Endothelial cell (in vitro differentiated cells): ENCODE data around the gene KLF8. TPM values are rescaled to one million over a fixed set of nuclear protein-coding genes. Genes with fewer than 3 reads are reported as not detected.
"Not testable (repeated sequence)": the region's sequence is repeated elsewhere in the genome, so short reads cannot be mapped to it uniquely, and the experiment has no call there.

Experiments used
- DNase-seq: peaks from one replicate; pipeline ENCODE4 v3.0.0; 2021; ENCODE audit warnings: low spot score
- H3K27ac Mint-ChIP-seq: one replicate; pipeline ENCODE4 v1.8.0; 2021; ENCODE audit warnings: mixed read lengths, inconsistent platforms; ENCODE audit not compliant: unreplicated experiment
- H3K27me3 Mint-ChIP-seq: one replicate; pipeline ENCODE4 v1.8.0; 2021; ENCODE audit warnings: mild to moderate bottlenecking, moderate library complexity, mixed read lengths, inconsistent platforms; ENCODE audit not compliant: unreplicated experiment
- H3K36me3 Mint-ChIP-seq: one replicate; pipeline ENCODE4 v1.8.0; 2021; ENCODE audit warnings: mild to moderate bottlenecking, low read depth, mixed read lengths, inconsistent platforms; ENCODE audit not compliant: unreplicated experiment
- H3K4me1 Mint-ChIP-seq: one replicate; pipeline ENCODE4 v1.8.0; 2021; ENCODE audit warnings: mild to moderate bottlenecking, mixed read lengths, inconsistent platforms; ENCODE audit not compliant: unreplicated experiment
- H3K4me3 Mint-ChIP-seq: one replicate; pipeline ENCODE4 v1.8.0; 2021; ENCODE audit warnings: mild to moderate bottlenecking, mixed read lengths, inconsistent platforms; ENCODE audit not compliant: unreplicated experiment
- H3K9me3 Mint-ChIP-seq: one replicate; pipeline ENCODE4 v1.8.0; 2021; ENCODE audit warnings: mixed read lengths, inconsistent platforms; ENCODE audit not compliant: unreplicated experiment
- CTCF ChIP-seq: fragments of 200-600 bp; sonication (generic); IDR thresholded peaks from one replicate; pipeline ENCODE4 v1.5.0; 2021; ENCODE audit warnings: antibody characterized with exemption; ENCODE audit not compliant: unreplicated experiment
- long read RNA-seq: library from polyadenylated mRNA; unstranded; transcript quantifications from one replicate; pipeline ENCODE4 v2.0.0, GENCODE V29; 2020; ENCODE audit not compliant: unreplicated experiment
- total RNA-seq: library from RNA; stranded (reverse); fragmentation: NEBNext Ultra II Directional; extraction: Animal tissue kit (Norgen Biotek cat#: 25700); gene quantifications from one replicate; pipeline ENCODE4 v1.2.1, GENCODE V29; 2021; ENCODE audit not compliant: unreplicated experiment

KLF8 gene
- total RNA-seq, result 13.9 TPM
- long read RNA-seq, partial matches to known transcripts, result 0 of 4 reads
- long read RNA-seq, other reads (novel, unspliced or antisense), result 1 of 4 reads

DNA sequence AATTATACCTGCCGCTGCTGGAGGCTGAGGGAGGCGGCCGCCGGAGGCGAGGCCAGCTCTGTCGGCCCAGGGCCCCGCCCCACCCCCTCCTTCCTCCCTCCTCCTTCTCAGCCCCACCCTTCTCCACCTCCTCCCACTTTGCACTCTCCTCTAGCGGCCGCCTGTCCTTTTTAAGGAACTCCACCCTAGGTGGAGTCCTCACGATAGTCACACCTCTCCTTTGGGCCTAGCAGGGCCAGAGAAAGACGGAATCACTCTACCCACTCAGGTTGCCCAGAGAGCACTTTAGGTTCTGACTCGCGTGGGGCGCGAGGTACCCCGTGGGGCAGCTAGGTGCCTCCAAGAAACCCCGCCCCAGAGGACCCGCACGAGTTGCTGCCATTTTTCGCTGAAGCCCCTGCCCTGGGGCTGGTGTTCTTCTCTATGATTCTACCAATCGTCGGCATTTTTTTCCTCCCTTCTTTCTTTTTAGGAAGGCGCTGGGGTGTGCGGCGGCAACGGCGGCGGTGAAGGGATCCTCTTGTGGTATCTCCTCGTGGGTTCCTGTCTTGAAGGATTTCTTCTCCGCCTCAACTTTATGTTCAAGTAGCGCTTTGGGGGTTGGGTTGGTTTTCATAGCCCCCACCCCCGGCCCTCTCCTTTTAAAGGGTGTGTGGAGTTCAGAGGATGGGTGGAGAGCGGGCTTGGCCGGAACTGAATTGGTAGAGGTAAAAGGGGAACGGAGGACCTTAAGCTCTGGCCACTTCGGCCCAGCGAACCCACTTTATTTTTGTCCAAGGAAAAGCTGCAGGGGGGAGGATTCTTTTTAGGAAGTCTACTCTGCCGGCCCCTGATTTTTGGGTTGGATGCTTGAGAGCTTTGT is at the start of gene KLF8:
Gene KLF8 (plus strand): TSS at position 136 of the 862 bp plus-strand sequence. CDS start 979 bp downstream, outside the sequence.
- peak; percentile 13 for DNase-seq
- Mint-ChIP-seq H3K27me3 (no peaks in the 10 kb centered on the region), H3K4me3 (peak within 1 kb of the TSS; percentile 92), H3K36me3 (no peaks in the 10 kb centered on the region), H3K27ac (peak within 1 kb of the TSS; percentile 67), H3K9me3 (no peaks in the 10 kb centered on the region), H3K4me1 (peaks cover 14% of the 10 kb centered on the region)
- TF ChIP-seq CTCF, result no peak

GRCh38 chrX:56206945-56207344 is 25.2 kb upstream of the KLF8 start:
- H3K4me1 Mint-ChIP-seq, H3K27ac Mint-ChIP-seq, DNase-seq, H3K4me3 Mint-ChIP-seq, H3K36me3 Mint-ChIP-seq, H3K27me3 Mint-ChIP-seq, H3K9me3 Mint-ChIP-seq: not testable (repeated sequence)

GRCh38 chrX:56211701-56212100 is 20.5 kb upstream of the KLF8 start:
- no peak for DNase-seq
- Mint-ChIP-seq H3K27me3 (no peaks in the 10 kb centered on the region), H3K4me3 (no peak overlapping the region), H3K36me3 (peaks cover 4% of the 10 kb centered on the region), H3K9me3 (no peaks in the 10 kb centered on the region), H3K4me1 (no peaks in the 10 kb centered on the region), H3K27ac (no peak overlapping the region)
- no peak for TF ChIP-seq CTCF

DNA sequence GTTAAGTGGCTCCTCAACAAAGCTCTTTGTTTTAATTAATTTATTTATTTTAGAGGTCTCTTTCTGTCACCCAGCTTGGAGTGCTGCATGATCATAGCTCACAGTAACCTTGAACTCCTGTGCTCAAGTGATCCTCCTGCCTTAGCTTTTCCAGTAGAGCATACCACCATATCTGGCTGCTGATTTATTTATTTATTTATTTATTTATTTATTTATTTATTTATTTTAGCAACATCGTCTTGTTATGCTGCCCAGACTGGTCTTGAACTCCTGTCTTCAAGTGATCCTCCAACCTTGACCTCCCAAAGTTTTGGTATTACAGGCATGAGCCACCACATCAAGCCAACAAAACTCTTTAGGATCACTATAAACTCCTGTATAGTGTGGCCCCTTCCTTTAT is 15.8 kb upstream of the KLF8 start:
- no peaks in the 10 kb centered on the region for H3K9me3 Mint-ChIP-seq
- DNase-seq, result no peak
- H3K36me3 Mint-ChIP-seq, result peaks cover 4% of the 10 kb centered on the region
- no peak overlapping the region for H3K4me3 Mint-ChIP-seq
- H3K4me1 Mint-ChIP-seq, result no peaks in the 10 kb centered on the region
- H3K27ac Mint-ChIP-seq, result no peak overlapping the region
- no peaks in the 10 kb centered on the region for H3K27me3 Mint-ChIP-seq
- no peak for TF ChIP-seq CTCF

GRCh38 chrX:56219700-56220099 is 12.5 kb upstream of the KLF8 start:
- H3K4me3 Mint-ChIP-seq, result no peak overlapping the region
- TF ChIP-seq CTCF, result no peak
- H3K9me3 Mint-ChIP-seq, result no peaks in the 10 kb centered on the region
- no peak for DNase-seq
- H3K27me3 Mint-ChIP-seq, result no peaks in the 10 kb centered on the region
- H3K36me3 Mint-ChIP-seq, result no peaks in the 10 kb centered on the region
- H3K27ac Mint-ChIP-seq, result no peak overlapping the region
- no peaks in the 10 kb centered on the region for H3K4me1 Mint-ChIP-seq
